Vagina (tissue), 2 donors: ENCODE data around the gene CFB. TPM values are rescaled to one million over a fixed set of nuclear protein-coding genes. Genes with fewer than 3 reads are reported as not detected.
A peak's percentile ranks its signal among the peaks of the same experiment; 100 is the strongest.

Source experiments
- DNase-seq, 2 donors: peaks; one replicate each; pipeline ENCODE4 v3.0.0-alpha.2; 2017; ENCODE audit errors: extremely low spot score in 2 of 2
- H3K27ac ChIP-seq: fragments of 200-600 bp; sonication (generic); one replicate; pipeline ENCODE4 v1.5.1; 2019
- H3K27me3 ChIP-seq: fragments of 200-600 bp; sonication (generic); one replicate; pipeline ENCODE4 v1.5.1; 2019
- H3K36me3 ChIP-seq, 2 donors: fragments of 200-600 bp; sonication (generic); one replicate each; pipeline ENCODE4 v1.5.1; 2017 to 2019
- H3K4me1 ChIP-seq: fragments of 200-600 bp; sonication (generic); one replicate; pipeline ENCODE4 v1.5.1; 2019
- H3K4me3 ChIP-seq, 2 donors: fragments of 200-600 bp; sonication (generic); 1 replicate in 1 of 2; 2 replicates in 1 of 2; pipeline ENCODE4 v1.5.1; 2016 to 2019
- H3K9me3 ChIP-seq: fragments of 200-600 bp; sonication (generic); one replicate; pipeline ENCODE4 v1.5.1; 2019
- CTCF ChIP-seq, 3 experiments: fragments of 450-650 bp in 2 of 3; fragments of 200-600 bp in 1 of 3; sonication (generic) in 1 of 3; IDR thresholded peaks; one replicate each; pipeline ENCODE4 v1.5.1; 2017 to 2019; ENCODE audit warnings: antibody characterized with exemption in 3 of 3, mild to moderate bottlenecking in 2 of 3, moderate library complexity in 2 of 3
- POLR2A ChIP-seq, 2 donors: fragments of 450-650 bp; IDR thresholded peaks; one replicate each; pipeline ENCODE4 v1.6.1; 2017; ENCODE audit warnings: antibody characterized with exemption in 2 of 2, mild to moderate bottlenecking in 2 of 2, moderate library complexity in 2 of 2
- POLR2AphosphoS5 ChIP-seq, 2 donors: sonication (generic); formaldehyde crosslinking; IDR thresholded peaks; one replicate each; pipeline ENCODE4 v1.9.0; 2017; ENCODE audit warnings: antibody characterized with exemption in 2 of 2, mild to moderate bottlenecking in 2 of 2, low read depth in 1 of 2; ENCODE audit not compliant: insufficient read depth in 1 of 2
- intact Hi-C: fragments of 100-400 bp; cut with DNase I; formaldehyde crosslinking; loops from one replicate; pipeline ENCODE4 v1.15.1; 2023
- total RNA-seq: library from RNA; depleted of rRNA; stranded (reverse); fragments of >200 nt; gene quantifications from one replicate; pipeline ENCODE4 v1.2.3, GENCODE V29; 2016

Gene CFB
- total RNA-seq, 1 donor from 2014 or later: 9.6 TPM

- Histone ChIP-seq H3K4me1 (peaks cover 50% of the 10 kb centered on the region), H3K27me3 (no peaks in the 10 kb centered on the region), H3K27ac (peak overlapping the region; percentile 97), H3K36me3 (peaks cover 0 to 21% of the 10 kb centered on the region in 2 donors), H3K9me3 (no peaks in the 10 kb centered on the region), H3K4me3 (peak overlapping the region; percentile 87 to 99)
- DNase-seq: no peak
- intact Hi-C loops: no loop called here
- TF ChIP-seq POLR2A (IDR thresholded peaks at IDR 0.05) (no peak), POLR2AphosphoS5 (IDR thresholded peaks at IDR 0.05; ENCODE audit: insufficient read depth in 1 of 2, low read depth in 1 of 2) (peak in 1 of 2 donors; percentile 87)
Measured at GRCh38 chr6:31898383-31899011, 47.4 kb upstream of the CFB start.

GRCh38 chr6:31899215-31899614 is 46.7 kb upstream of the CFB start:
- intact Hi-C loops: no loop called here
- TF ChIP-seq POLR2AphosphoS5 (IDR thresholded peaks at IDR 0.05; ENCODE audit: insufficient read depth in 1 of 2, low read depth in 1 of 2): no peak
- TF ChIP-seq POLR2A (IDR thresholded peaks at IDR 0.05): no peak
- TF ChIP-seq CTCF (IDR thresholded peaks at IDR 0.05): no peak
- Histone ChIP-seq H3K9me3 (no peaks in the 10 kb centered on the region), H3K27me3 (no peaks in the 10 kb centered on the region), H3K27ac (peak overlapping the region; percentile 97), H3K4me3 (no peak overlapping the region), H3K36me3 (peaks cover 0 to 14% of the 10 kb centered on the region in 2 donors), H3K4me1 (peaks cover 50% of the 10 kb centered on the region)
- no peak for DNase-seq

- intact Hi-C loops: loop anchor here (5.0 kb wide), 1 partner anchor 47 kb away; the partner anchor contains the start of gene CFB
- Histone ChIP-seq H3K4me1 (peaks cover 50% of the 10 kb centered on the region), H3K27me3 (no peaks in the 10 kb centered on the region), H3K4me3 (no peak overlapping the region), H3K27ac (peak overlapping the region; percentile 84), H3K36me3 (peaks cover 0 to 5% of the 10 kb centered on the region in 2 donors), H3K9me3 (no peaks in the 10 kb centered on the region)
- DNase-seq: no peak
- TF ChIP-seq CTCF (IDR thresholded peaks at IDR 0.05) (no peak), POLR2A (IDR thresholded peaks at IDR 0.05) (no peak), POLR2AphosphoS5 (IDR thresholded peaks at IDR 0.05; ENCODE audit: insufficient read depth in 1 of 2, low read depth in 1 of 2) (no peak)
Measured at GRCh38 chr6:31899882-31900722, 45.8 kb upstream of the CFB start.

GRCh38 chr6:31900917-31901414 is 44.9 kb upstream of the CFB start:
- Histone ChIP-seq H3K27me3 (no peaks in the 10 kb centered on the region), H3K36me3 (peaks cover 0 to 3% of the 10 kb centered on the region in 2 donors), H3K9me3 (no peaks in the 10 kb centered on the region), H3K27ac (peak overlapping the region; percentile 84), H3K4me3 (peak overlapping the region; percentile 54 to 76), H3K4me1 (peaks cover 49% of the 10 kb centered on the region)
- no peak for DNase-seq
- intact Hi-C loops: loop anchor here (5.0 kb wide), 1 partner anchor 46 kb away; the partner anchor contains the start of gene CFB
- no peak for TF ChIP-seq CTCF (IDR thresholded peaks at IDR 0.05)
- TF ChIP-seq POLR2AphosphoS5 (IDR thresholded peaks at IDR 0.05; ENCODE audit: insufficient read depth in 1 of 2, low read depth in 1 of 2): peak in 1 of 2 donors; percentile 53
- no peak for TF ChIP-seq POLR2A (IDR thresholded peaks at IDR 0.05)

GRCh38 chr6:31901415-31901952 is 44.4 kb upstream of the CFB start:
- intact Hi-C loops: loop anchor here (5.0 kb wide), 1 partner anchor 46 kb away; the partner anchor contains the start of gene CFB
- H3K27ac ChIP-seq: peak overlapping the region; percentile 84
- H3K9me3 ChIP-seq: no peaks in the 10 kb centered on the region
- peak overlapping the region; percentile 54 to 76 for H3K4me3 ChIP-seq
- peaks cover 43% of the 10 kb centered on the region for H3K4me1 ChIP-seq
- TF ChIP-seq POLR2AphosphoS5 (IDR thresholded peaks at IDR 0.05; ENCODE audit: insufficient read depth in 1 of 2, low read depth in 1 of 2) (no peak), CTCF (IDR thresholded peaks at IDR 0.05) (no peak), POLR2A (IDR thresholded peaks at IDR 0.05) (no peak)
- no peaks in the 10 kb centered on the region for H3K36me3 ChIP-seq
- DNase-seq: no peak
- no peaks in the 10 kb centered on the region for H3K27me3 ChIP-seq
